ENCODE data around the gene ADGRL1. TPM values are rescaled to one million over a fixed set of nuclear protein-coding genes. Genes with fewer than 3 reads are reported as not detected.
"Not testable (repeated sequence)": the region's sequence is repeated elsewhere in the genome, so short reads cannot be mapped to it uniquely, and the experiment has no call there.

Gene ADGRL1
- polyA plus RNA-seq, 1 donor (not counting 4 experiments of a cell fraction or from before 2014, with no cell fraction given) = 3.2 TPM

- peak overlapping the region; percentile 37 for H3K4me2 ChIP-seq (ENCODE audit: control insufficient read depth, extremely low read depth, insufficient read depth, low read depth, low read length)
- H3K79me2 ChIP-seq (ENCODE audit: control insufficient read depth, insufficient read depth, low read length); H3K27ac ChIP-seq (ENCODE audit: control insufficient read depth, insufficient read depth, low read length); H3K27me3 ChIP-seq (ENCODE audit: control insufficient read depth, extremely low read depth, insufficient read depth, low read length); H3K4me1 ChIP-seq (ENCODE audit: control insufficient read depth, extremely low read depth, insufficient read depth, low read length); H4K20me1 ChIP-seq (ENCODE audit: control insufficient read depth, extremely low read depth, insufficient read depth, low read length); H3K9me1 ChIP-seq (ENCODE audit: control insufficient read depth, extremely low read depth, insufficient read depth, low read length); H3K9ac ChIP-seq (ENCODE audit: control insufficient read depth, extremely low read depth, insufficient read depth, low read length); dilution Hi-C loops (cut with MboI; ENCODE audit: extremely low pct_ligation_motif_present, low sequenced_read_pairs); H3K4me3 ChIP-seq (ENCODE audit: control insufficient read depth in 2 of 3, extremely low read depth in 1 of 3, insufficient read depth in 2 of 3, low read depth in 1 of 3, low read length in 3 of 3); H3K9me3 ChIP-seq (ENCODE audit: control insufficient read depth, low read depth, low read length); H3K36me3 ChIP-seq (ENCODE audit: control insufficient read depth in 2 of 2, extremely low read depth in 1 of 2, insufficient read depth in 2 of 2, low read length in 2 of 2); H2AFZ ChIP-seq (ENCODE audit: control insufficient read depth, low read length): not testable (repeated sequence)
- peak; percentile 81 for FAIRE-seq
- peak; percentile 7 for DNase-seq (ENCODE audit: low read depth, low spot score)
- peak; percentile 55 to 68 (median 62) for TF ChIP-seq CTCF (optimal IDR thresholded peaks at IDR 0.05 in 1 of 3, IDR thresholded peaks at IDR 0.05 in 1 of 3, conservative IDR thresholded peaks at IDR 0.05 in 1 of 3; ENCODE audit: extremely low read depth in 1 of 3, insufficient read depth in 2 of 3, low read length in 3 of 3)
These were observed 9.9 kb downstream of the ADGRL1 start for GRCh38 chr19:14196105-14196504.

GRCh38 chr19:14195216-14195615 is 10.8 kb downstream of the ADGRL1 start:
- H4K20me1 ChIP-seq (ENCODE audit: control insufficient read depth, extremely low read depth, insufficient read depth, low read length); H3K27ac ChIP-seq (ENCODE audit: control insufficient read depth, insufficient read depth, low read length); dilution Hi-C loops (cut with MboI; ENCODE audit: extremely low pct_ligation_motif_present, low sequenced_read_pairs); H2AFZ ChIP-seq (ENCODE audit: control insufficient read depth, low read length); H3K4me1 ChIP-seq (ENCODE audit: control insufficient read depth, extremely low read depth, insufficient read depth, low read length); H3K36me3 ChIP-seq (ENCODE audit: control insufficient read depth in 2 of 2, extremely low read depth in 1 of 2, insufficient read depth in 2 of 2, low read length in 2 of 2); H3K4me3 ChIP-seq (ENCODE audit: control insufficient read depth in 2 of 3, extremely low read depth in 1 of 3, insufficient read depth in 2 of 3, low read depth in 1 of 3, low read length in 3 of 3); H3K27me3 ChIP-seq (ENCODE audit: control insufficient read depth, extremely low read depth, insufficient read depth, low read length); H3K9me3 ChIP-seq (ENCODE audit: control insufficient read depth, low read depth, low read length); H3K9ac ChIP-seq (ENCODE audit: control insufficient read depth, extremely low read depth, insufficient read depth, low read length); H3K4me2 ChIP-seq (ENCODE audit: control insufficient read depth, extremely low read depth, insufficient read depth, low read depth, low read length); DNase-seq (ENCODE audit: low read depth, low spot score); H3K9me1 ChIP-seq (ENCODE audit: control insufficient read depth, extremely low read depth, insufficient read depth, low read length); FAIRE-seq; H3K79me2 ChIP-seq (ENCODE audit: control insufficient read depth, insufficient read depth, low read length): not testable (repeated sequence)

- TF ChIP-seq EZH2 (IDR thresholded peaks at IDR 0.05; ENCODE audit: low read length) (no peak), CTCF (optimal IDR thresholded peaks at IDR 0.05 in 1 of 3, IDR thresholded peaks at IDR 0.05 in 1 of 3, conservative IDR thresholded peaks at IDR 0.05 in 1 of 3; ENCODE audit: extremely low read depth in 1 of 3, insufficient read depth in 2 of 3, low read length in 3 of 3) (no peak)
- Histone ChIP-seq H3K79me2 (ENCODE audit: control insufficient read depth, insufficient read depth, low read length) (no peaks in the 10 kb centered on the region), H2AFZ (ENCODE audit: control insufficient read depth, low read length) (no peak overlapping the region), H3K27me3 (ENCODE audit: control insufficient read depth, extremely low read depth, insufficient read depth, low read length) (no peaks in the 10 kb centered on the region), H3K4me1 (ENCODE audit: control insufficient read depth, extremely low read depth, insufficient read depth, low read length) (no peaks in the 10 kb centered on the region), H3K36me3 (ENCODE audit: control insufficient read depth in 2 of 2, extremely low read depth in 1 of 2, insufficient read depth in 2 of 2, low read length in 2 of 2) (no peaks in the 10 kb centered on the region), H3K4me2 (ENCODE audit: control insufficient read depth, extremely low read depth, insufficient read depth, low read depth, low read length) (no peak overlapping the region), H3K4me3 (ENCODE audit: control insufficient read depth in 2 of 3, extremely low read depth in 1 of 3, insufficient read depth in 2 of 3, low read depth in 1 of 3, low read length in 3 of 3) (no peak overlapping the region), H3K27ac (ENCODE audit: control insufficient read depth, insufficient read depth, low read length) (no peak overlapping the region), H3K9ac (ENCODE audit: control insufficient read depth, extremely low read depth, insufficient read depth, low read length) (no peak overlapping the region), H4K20me1 (ENCODE audit: control insufficient read depth, extremely low read depth, insufficient read depth, low read length) (no peaks in the 10 kb centered on the region), H3K9me3 (ENCODE audit: control insufficient read depth, low read depth, low read length) (no peaks in the 10 kb centered on the region), H3K9me1 (ENCODE audit: control insufficient read depth, extremely low read depth, insufficient read depth, low read length) (no peaks in the 10 kb centered on the region)
- no peak for FAIRE-seq
- dilution Hi-C loops (cut with MboI; ENCODE audit: extremely low pct_ligation_motif_present, low sequenced_read_pairs) = no loop called here
- no peak for DNase-seq (ENCODE audit: low read depth, low spot score)
These were observed 16.6 kb downstream of the ADGRL1 start for GRCh38 chr19:14189415-14189814.

GRCh38 chr19:14188086-14188485 is 17.9 kb downstream of the ADGRL1 start:
- H3K9me1 ChIP-seq (ENCODE audit: control insufficient read depth, extremely low read depth, insufficient read depth, low read length); H3K27me3 ChIP-seq (ENCODE audit: control insufficient read depth, extremely low read depth, insufficient read depth, low read length); dilution Hi-C loops (cut with MboI; ENCODE audit: extremely low pct_ligation_motif_present, low sequenced_read_pairs); H3K27ac ChIP-seq (ENCODE audit: control insufficient read depth, insufficient read depth, low read length); FAIRE-seq; H3K4me3 ChIP-seq (ENCODE audit: control insufficient read depth in 2 of 3, extremely low read depth in 1 of 3, insufficient read depth in 2 of 3, low read depth in 1 of 3, low read length in 3 of 3); H3K4me2 ChIP-seq (ENCODE audit: control insufficient read depth, extremely low read depth, insufficient read depth, low read depth, low read length); H3K36me3 ChIP-seq (ENCODE audit: control insufficient read depth in 2 of 2, extremely low read depth in 1 of 2, insufficient read depth in 2 of 2, low read length in 2 of 2); H3K4me1 ChIP-seq (ENCODE audit: control insufficient read depth, extremely low read depth, insufficient read depth, low read length); DNase-seq (ENCODE audit: low read depth, low spot score); H3K9ac ChIP-seq (ENCODE audit: control insufficient read depth, extremely low read depth, insufficient read depth, low read length); H2AFZ ChIP-seq (ENCODE audit: control insufficient read depth, low read length); H3K79me2 ChIP-seq (ENCODE audit: control insufficient read depth, insufficient read depth, low read length); H4K20me1 ChIP-seq (ENCODE audit: control insufficient read depth, extremely low read depth, insufficient read depth, low read length); H3K9me3 ChIP-seq (ENCODE audit: control insufficient read depth, low read depth, low read length): not testable (repeated sequence)
